Measurements from ENCODE around the gene BCOR.

BCOR gene

DNA sequence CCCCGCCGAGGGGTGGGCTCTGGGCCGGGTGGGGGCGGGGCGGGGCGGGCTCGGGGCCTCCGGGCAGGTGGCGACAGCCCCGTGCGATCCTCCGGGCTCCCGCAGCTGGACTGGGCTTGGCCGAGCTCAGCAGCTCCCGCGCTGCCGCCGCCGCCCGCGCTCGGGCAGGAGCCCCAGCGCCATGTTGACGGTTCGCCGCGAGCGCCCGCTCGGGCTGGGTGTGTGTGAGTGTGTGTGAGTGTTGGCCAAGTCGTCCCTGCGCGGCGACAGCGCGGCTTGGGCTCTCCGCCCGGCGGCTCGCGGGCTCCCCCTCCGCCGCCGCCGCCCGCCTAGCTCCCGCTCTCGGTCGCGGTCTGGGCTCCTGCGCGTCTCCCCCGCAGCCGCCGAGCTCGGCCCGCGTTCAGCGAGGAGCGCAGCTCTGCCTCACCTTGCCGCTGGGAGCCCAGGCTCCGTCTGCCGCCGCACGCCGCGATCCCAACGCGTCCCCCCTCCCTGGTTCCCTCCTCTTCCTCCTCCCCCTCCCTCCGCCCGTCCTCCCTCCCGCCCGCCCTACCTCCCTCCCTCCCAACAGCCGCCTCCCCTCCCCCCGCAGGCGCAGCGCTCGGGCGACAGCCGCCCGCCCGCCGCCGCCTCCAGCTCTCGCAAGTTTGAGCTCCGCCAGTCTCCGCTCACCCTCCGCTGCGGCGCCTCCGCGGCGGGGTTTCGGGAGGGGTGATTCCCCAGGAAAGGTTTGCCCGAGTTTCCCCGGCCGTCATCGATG lies at the start of gene BCOR:
BCOR (minus strand) TSS at position 455 of the 760 bp plus-strand sequence. CDS start 20,029 bp downstream, outside the sequence.
- DNase-seq = peak; percentile 80

GRCh38 chrX:40147126-40147952 lies 49.6 kb upstream of the BCOR start:
- DNase-seq = no peak

GRCh38 chrX:40146262-40147125 lies 48.7 kb upstream of the BCOR start:
- peak; percentile 25 for DNase-seq

DNA sequence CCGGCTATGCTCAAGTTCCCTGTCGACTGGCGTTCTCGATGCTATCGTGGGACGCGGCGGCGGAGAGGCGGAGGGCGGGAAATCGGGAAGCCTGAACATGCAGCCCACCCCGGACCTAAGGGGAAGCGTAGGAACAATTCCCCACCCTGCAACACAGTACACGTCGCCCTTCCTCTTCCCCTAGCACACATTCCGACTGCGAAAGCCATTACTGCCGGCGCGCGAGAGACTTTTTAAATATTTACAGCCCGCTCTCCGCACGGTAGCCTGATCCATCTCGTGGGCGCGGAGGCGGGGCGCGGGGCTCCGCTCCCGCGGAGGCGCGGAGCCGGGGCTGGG lies 48.1 kb upstream of the BCOR start:
- DNase-seq = no peak

DNA sequence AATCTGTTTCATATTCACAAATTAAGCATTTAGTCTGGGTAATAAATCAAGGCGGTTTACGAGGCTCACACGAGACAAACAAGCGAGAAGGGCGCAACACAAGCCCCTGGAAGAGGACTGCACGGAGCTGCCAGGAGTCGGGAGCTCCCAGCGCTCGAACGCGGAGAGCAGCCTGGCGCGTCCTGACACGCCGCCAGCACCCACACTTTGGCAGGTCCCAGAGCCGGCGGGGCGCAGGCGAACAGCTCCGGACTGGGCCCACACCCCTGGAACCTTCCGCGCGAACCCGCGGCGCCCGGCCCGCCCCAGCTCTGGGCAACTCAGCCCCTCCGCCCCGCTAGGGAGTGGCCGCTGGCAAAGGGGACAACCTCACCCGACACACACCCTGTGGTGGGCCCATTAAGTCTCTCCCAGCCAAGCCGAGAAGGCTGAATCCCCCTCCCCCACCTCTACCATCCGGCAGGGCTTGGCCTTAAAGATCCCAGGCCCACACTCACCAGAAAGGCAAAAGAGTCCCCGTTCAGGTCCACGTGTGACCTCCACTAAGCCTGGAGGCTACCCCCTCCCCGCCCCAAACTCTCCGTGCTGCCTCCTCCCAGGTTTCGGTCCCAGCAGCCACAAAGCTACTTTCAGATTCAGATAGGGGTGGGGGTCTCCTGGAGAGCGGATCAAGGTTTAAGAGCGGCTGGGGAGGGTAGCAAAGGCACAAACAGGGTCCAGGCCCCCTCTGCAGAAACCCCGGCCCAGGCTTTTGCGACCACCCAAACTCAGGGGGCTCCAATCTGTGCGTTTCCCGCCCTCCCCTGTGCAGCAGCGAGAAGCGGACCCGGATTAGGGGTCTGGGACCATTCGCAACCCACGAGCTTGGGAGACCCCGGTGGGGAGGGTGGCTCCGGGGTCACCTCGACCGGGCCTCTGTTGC lies 47.5 kb upstream of the BCOR start:
- DNase-seq = no peak

DNA sequence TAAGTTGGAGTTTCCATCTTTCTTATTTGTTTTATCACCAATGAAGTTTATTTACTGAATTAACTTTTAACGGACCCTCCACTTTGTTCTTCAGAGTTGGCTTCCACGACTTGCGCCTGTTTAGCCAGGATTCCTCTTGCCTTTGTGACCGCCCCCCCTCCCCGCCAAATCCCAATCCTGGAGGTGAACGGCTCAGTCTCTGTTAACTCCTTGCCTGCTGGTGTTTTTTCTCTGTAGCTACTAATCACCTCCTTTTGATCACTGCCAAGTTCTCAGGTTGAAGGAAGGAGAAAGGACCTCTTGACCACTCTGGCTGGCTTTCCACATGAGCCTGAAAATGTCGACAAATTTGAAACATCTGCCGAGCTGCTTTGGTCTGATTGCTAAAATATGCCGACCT lies 46.8 kb upstream of the BCOR start:
- no peak for DNase-seq

DNA sequence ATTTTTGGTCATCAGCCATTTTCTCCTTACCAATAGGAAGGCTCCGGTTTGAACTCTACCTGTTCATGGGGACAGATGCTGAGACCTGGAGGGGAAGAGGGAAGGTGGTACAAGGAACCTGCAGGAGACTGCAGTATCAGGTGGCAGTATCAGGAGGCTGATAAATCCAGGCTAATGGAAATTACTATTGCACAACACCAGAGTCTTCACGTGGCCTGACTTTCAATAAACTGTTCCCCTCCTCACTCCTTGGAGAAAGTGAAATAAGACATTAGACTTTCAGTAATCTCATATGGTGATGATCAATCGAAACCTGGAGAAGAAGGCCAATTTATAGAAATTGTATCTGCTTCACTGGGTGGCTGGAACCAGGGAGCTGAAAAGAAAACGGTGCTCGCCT lies 46.2 kb upstream of the BCOR start:
- DNase-seq = no peak

GRCh38 chrX:40143001-40143400 lies 45.2 kb upstream of the BCOR start:
- DNase-seq = no peak

DNA sequence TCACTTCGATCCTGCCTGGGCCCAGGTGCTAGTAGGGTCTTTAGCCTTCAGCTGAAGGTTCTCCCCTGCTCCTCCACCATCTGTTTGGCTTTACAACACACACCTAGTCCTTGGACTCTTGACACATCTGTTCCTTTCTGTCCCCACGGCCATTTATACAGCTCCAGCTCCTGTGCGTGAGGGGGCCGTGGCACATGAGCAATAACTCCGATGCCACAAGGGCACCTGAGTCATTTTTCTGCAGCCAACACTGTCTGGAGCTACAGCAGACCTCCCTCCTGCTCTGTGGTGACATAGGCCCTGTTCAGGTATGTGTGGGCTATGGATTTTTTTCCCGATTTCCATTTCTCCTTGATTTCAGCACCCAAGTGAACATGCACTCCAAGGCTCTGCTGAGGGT lies 44.7 kb upstream of the BCOR start:
- DNase-seq = no peak

GRCh38 chrX:40140706-40141499 lies 43.1 kb upstream of the BCOR start:
- no peak for DNase-seq

- no peak for DNase-seq
These were observed 35.0 kb upstream of the BCOR start for GRCh38 chrX:40132751-40133150.

GRCh38 chrX:40131654-40132337 lies 34.0 kb upstream of the BCOR start:
- DNase-seq = no peak

DNA sequence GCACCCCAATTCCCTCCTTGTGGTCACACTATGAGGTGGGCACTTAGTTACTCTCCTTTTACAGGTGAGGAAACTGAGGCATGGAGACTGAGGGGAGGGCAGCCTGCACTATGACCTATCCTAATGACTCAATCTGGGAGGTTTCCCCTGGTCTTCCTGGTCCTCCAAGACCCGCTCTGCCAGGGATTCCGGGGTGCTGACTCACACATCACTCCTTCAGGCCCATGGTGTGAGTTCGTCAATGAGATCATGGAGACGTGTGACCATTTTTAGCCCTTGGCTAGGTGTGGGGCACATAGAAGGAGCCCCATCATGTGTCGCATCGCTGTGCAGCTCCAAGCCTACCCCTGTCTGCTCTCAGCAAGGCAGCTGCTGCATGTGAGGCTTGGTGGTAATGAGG lies 32.4 kb upstream of the BCOR start:
- no peak for DNase-seq

DNA sequence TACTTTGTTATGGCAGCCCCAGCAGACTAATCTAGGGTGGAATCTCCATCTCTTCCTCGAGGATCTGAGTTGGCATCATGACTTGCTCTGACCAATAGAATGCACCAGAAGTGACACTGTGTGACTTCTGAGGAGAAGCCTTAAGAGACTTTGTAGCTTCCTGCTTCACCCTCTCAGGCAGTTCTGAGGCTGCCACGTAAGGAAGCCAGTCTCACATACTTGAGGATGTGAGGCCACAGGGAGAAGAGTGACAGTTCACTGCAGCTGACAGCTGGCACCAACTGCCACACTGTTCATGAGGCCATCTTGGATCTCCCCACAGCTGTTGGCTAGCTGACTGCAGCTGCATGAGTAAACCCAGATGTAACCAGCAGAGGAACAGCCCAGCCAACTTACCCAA lies 29.3 kb upstream of the BCOR start:
- DNase-seq = no peak

DNA sequence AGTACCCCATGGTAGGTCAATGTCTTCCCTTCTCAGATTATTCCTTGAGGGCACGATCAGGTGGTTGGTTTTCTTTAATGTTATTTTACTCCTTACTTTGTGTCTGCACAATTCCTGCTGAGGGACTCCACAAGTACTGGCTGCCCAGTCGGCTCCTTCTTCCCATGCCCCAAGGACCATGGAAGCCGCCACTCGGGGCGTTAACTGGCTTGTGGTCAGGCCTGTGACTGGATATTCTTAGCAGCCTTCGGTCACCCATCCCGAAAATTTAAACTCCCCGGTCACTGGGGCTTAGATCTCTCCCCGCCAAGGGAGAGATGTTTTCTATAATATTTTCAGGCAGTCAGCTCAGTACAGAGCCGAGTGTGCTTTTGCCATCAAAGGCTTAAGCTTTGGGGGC lies 24.7 kb upstream of the BCOR start:
- no peak for DNase-seq

DNA sequence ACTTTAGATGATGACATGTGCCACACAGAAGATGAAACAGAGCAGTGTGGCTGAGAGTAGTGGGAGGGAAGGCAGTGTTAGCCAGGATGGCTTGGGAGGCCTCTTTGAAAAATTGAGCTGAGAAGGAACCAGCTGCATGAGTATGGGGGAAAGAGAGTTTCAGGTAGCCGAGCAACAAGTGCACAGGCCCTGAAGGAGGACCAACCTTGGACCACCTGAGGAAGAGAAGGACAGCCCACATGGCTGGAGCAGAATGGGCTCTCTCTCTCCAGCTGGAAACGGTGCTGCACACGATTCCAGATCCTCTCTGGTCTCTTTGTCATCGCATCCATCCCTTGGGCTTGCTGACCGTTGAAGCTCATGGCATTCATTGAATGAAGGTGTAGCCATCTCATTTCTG lies 23.9 kb upstream of the BCOR start:
- no peak for DNase-seq

GRCh38 chrX:40120838-40121580 lies 23.3 kb upstream of the BCOR start:
- DNase-seq = no peak

DNA sequence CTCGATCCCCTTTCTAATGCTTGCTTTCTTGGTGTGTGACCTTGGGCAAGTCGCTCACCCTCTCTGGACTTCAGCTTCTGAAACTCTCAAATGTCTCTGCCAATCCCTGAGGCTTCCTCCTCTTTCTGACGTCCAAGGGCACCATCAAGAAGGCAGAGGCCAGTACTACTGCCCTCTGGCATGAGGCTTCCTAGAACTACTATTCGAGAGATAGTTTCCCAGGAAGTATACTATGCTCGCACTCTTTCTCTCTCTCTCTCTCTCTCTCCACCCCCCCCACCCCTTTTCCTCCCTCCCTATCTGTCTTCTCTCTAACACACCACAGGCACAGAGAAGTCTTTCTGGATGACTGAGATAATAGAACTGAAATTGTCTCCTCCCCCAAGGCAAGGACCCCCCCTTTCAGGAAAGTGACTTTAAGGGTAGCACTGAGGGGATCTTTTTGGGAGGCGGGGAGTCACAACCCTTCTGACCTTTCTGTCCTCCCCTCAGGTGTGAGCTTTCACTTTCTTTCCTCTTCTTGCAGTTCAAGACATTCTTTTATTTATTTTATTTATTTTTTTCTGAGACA lies 20.0 kb upstream of the BCOR start:
- no peak for DNase-seq

DNA sequence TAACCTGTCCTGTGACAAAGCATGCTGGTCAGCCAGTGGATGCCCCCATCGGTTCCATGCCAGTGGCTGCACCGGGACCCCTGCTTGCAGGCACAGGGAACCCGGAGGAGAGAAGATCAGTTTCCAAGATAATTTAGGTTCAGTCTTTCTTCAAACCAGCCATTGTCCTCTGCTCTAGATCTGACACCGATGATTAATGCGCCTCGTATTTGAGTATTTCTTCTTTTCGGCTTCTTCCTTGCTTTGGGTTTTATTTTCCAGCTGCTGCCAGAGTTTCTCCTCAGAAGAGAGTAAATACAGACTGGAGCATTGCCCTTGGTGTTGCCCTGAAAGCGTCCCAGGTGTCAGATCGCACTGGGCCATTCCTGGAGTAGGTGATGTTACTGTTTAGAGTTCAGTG lies 19.2 kb upstream of the BCOR start:
- DNase-seq = no peak

DNA sequence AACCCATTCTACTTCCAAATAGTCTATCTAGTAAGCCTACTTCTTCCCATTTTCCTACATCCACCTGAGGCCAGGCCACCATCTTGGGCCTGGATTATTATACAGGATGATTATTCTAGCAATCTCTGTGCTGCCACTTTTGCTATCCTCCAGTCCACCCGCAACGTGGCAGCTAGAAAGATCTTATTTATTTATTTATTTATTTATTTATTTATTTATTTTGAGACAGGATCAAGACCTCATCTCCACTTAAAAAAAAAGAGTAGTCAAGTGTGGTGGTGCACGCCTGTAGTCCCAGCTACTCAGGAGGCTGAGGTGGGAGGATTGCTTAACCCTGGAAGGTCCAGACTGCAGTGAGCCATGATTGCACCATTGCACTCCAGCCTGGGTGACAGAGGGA lies 15.2 kb upstream of the BCOR start:
- no peak for DNase-seq
